ENCODE measurements around the gene F12. TPM values are rescaled to one million over a fixed set of nuclear protein-coding genes. Genes with fewer than 3 reads are reported as not detected.
A peak's percentile ranks its signal among the peaks of the same experiment; 100 is the strongest.

The F12 gene
- total RNA-seq: 0.99 to 2.1 TPM (median 1.8 TPM) in 3 replicates
- long read RNA-seq, partial matches to known transcripts: 7 of 9 reads
- long read RNA-seq, other reads (novel, unspliced or antisense): 1 of 9 reads

- H3K36me3 Mint-ChIP-seq (ENCODE audit: low read depth): no peaks in the 10 kb centered on the region
- H3K4me3 Mint-ChIP-seq (ENCODE audit: unreplicated experiment): no peak within 1 kb of the TSS
- H3K9me3 Mint-ChIP-seq (ENCODE audit: low read depth): no peaks in the 10 kb centered on the region
- DNase-seq (ENCODE audit: low spot score): no peak
- no peaks in the 10 kb centered on the region for H3K4me1 Mint-ChIP-seq (ENCODE audit: low read depth)
- no peaks in the 10 kb centered on the region for H3K27me3 Mint-ChIP-seq (ENCODE audit: low read depth)
- no peak within 1 kb of the TSS for H3K27ac Mint-ChIP-seq (ENCODE audit: unreplicated experiment)
- no peak for TF ChIP-seq CTCF (IDR thresholded peaks at IDR 0.05)
Observed at GRCh38 chr5:177409043-177409801, at the start of gene F12. Gene F12 (minus strand): TSS chr5:177409564. CDS start chr5:177409527, 37 bp downstream.

- TF ChIP-seq CTCF (IDR thresholded peaks at IDR 0.05): no peak
- Mint-ChIP-seq H3K27ac (ENCODE audit: unreplicated experiment) (peak overlapping the region; percentile 22), H3K4me3 (ENCODE audit: unreplicated experiment) (no peak overlapping the region), H3K27me3 (ENCODE audit: low read depth) (no peaks in the 10 kb centered on the region), H3K36me3 (ENCODE audit: low read depth) (peaks cover 17% of the 10 kb centered on the region), H3K4me1 (ENCODE audit: low read depth) (peaks cover 15% of the 10 kb centered on the region), H3K9me3 (ENCODE audit: low read depth) (no peaks in the 10 kb centered on the region)
- peak; percentile 93 for DNase-seq (ENCODE audit: low spot score)
Observed at GRCh38 chr5:177458912-177459350, 49.6 kb upstream of the F12 start.

GRCh38 chr5:177457852-177458681, 48.7 kb upstream of the F12 start:
- Mint-ChIP-seq H3K27ac (ENCODE audit: unreplicated experiment) (peak overlapping the region; percentile 74), H3K36me3 (ENCODE audit: low read depth) (peaks cover 12% of the 10 kb centered on the region), H3K4me1 (ENCODE audit: low read depth) (peaks cover 17% of the 10 kb centered on the region), H3K9me3 (ENCODE audit: low read depth) (no peaks in the 10 kb centered on the region), H3K4me3 (ENCODE audit: unreplicated experiment) (no peak overlapping the region), H3K27me3 (ENCODE audit: low read depth) (no peaks in the 10 kb centered on the region)
- TF ChIP-seq CTCF (IDR thresholded peaks at IDR 0.05): peak; percentile 5
- DNase-seq (ENCODE audit: low spot score): no peak

- Mint-ChIP-seq H3K4me3 (ENCODE audit: unreplicated experiment) (no peak overlapping the region), H3K27me3 (ENCODE audit: low read depth) (no peaks in the 10 kb centered on the region), H3K27ac (ENCODE audit: unreplicated experiment) (peak overlapping the region; percentile 74), H3K36me3 (ENCODE audit: low read depth) (peaks cover 10% of the 10 kb centered on the region), H3K4me1 (ENCODE audit: low read depth) (peaks cover 17% of the 10 kb centered on the region), H3K9me3 (ENCODE audit: low read depth) (no peaks in the 10 kb centered on the region)
- peak; percentile 93 for DNase-seq (ENCODE audit: low spot score)
- peak; percentile 72 for TF ChIP-seq CTCF (IDR thresholded peaks at IDR 0.05)
Observed at GRCh38 chr5:177456976-177457851, 47.9 kb upstream of the F12 start.
